HepG2 (cell line): ENCODE data around the gene NOTCH3. TPM values are rescaled to one million over a fixed set of nuclear protein-coding genes. Genes with fewer than 3 reads are reported as not detected.

ENCODE experiments used
- ATAC-seq: fragments of 200-7000 bp; cut with Tn5 transposase; 3 replicates; pipeline ENCODE4 v1.9.1; 2020; ENCODE audit warnings: mild to moderate bottlenecking, moderate library complexity
- BruUV-seq: library from RNA; stranded (reverse); fragments of 400-500 nt; replicated peaks from 2 replicates; lab custom pipeline; 2021; lab: Mats Ljungman, UMichigan
- CTCF ChIA-PET: fragments of 300-600 bp; formaldehyde crosslinking; extraction: SDS; loops from one replicate; lab custom pipeline; 2021; ENCODE audit warnings: low total read pairs, inconsistent platforms, low intra/inter-chr PET ratio; lab: Yijun Ruan, JAX
- POLR2A ChIA-PET: fragments of 350-600 bp; sonication (Branson Sonifier 250); formaldehyde crosslinking; loops from one replicate; lab custom pipeline; 2020; ENCODE audit warnings: antibody characterized with exemption, inconsistent platforms; lab: Yijun Ruan, JAX
- DNase-seq: peaks from one replicate; pipeline ENCODE4 v3.0.0-alpha.2; 2015; ENCODE audit warnings: low spot score
- FAIRE-seq: peaks from 3 replicates; lab custom pipeline; 2011; peaks lifted over from hg19 to GRCh38; lab: Jason Lieb, UNC
- H2AFZ ChIP-seq: one replicate; pipeline ENCODE4 v1.6.1; 2011; ENCODE audit warnings: low read length, inconsistent platforms
- H3K27ac ChIP-seq: fragments of 300-600 bp; 3 replicates; pipeline ENCODE4 v1.8.0; 2011; ENCODE audit warnings: mixed run types, mild to moderate bottlenecking, mixed read lengths, low read length, inconsistent platforms; ENCODE audit not compliant: insufficient read depth; ENCODE audit errors: extremely low read length
- H3K27me3 ChIP-seq, 2 experiments: fragments of 200-600 bp in 1 of 2; 2 replicates in 1 of 2; 3 replicates in 1 of 2; pipeline versions ENCODE4 v1.6.0 to v1.8.0; 2011; ENCODE audit warnings: low read length in 2 of 2, mild to moderate bottlenecking in 2 of 2, moderate library complexity in 2 of 2, inconsistent platforms in 1 of 2; ENCODE audit not compliant: insufficient read depth in 2 of 2, control insufficient read depth in 1 of 2
- H3K36me3 ChIP-seq, 2 experiments: fragments of 200-600 bp in 1 of 2; replicated peaks in 1 of 2; 2 replicates in 1 of 2; 3 replicates in 1 of 2; pipeline versions ENCODE4 v1.5.1 to v1.8.0; 2011; ENCODE audit warnings: low read length in 2 of 2, inconsistent platforms in 1 of 2; ENCODE audit not compliant: insufficient read depth in 2 of 2, control insufficient read depth in 1 of 2
- H3K4me1 ChIP-seq: 2 replicates; pipeline ENCODE4 v1.5.1; 2012; ENCODE audit warnings: low read length, inconsistent platforms; ENCODE audit not compliant: insufficient read depth
- H3K4me2 ChIP-seq: 2 replicates; pipeline ENCODE4 v1.6.0; 2011; ENCODE audit warnings: low read depth, low read length, inconsistent platforms
- H3K4me3 ChIP-seq, 3 experiments: fragments of 200-600 bp in 1 of 3; sonication (generic), shearing (Covaris generic) in 1 of 3; replicated peaks in 1 of 3; 2 replicates each; pipeline ENCODE4 v1.5.1; 2011 to 2016; ENCODE audit warnings: low read length in 3 of 3, inconsistent platforms in 2 of 3, low read depth in 2 of 3, mild to moderate bottlenecking in 2 of 3, control low read depth in 1 of 3, mixed read lengths in 1 of 3; ENCODE audit not compliant: insufficient read depth in 1 of 3
- H3K79me2 ChIP-seq: one replicate; pipeline ENCODE4 v1.6.1; 2011; ENCODE audit warnings: low read length, inconsistent platforms; ENCODE audit not compliant: insufficient read depth
- H3K9ac ChIP-seq: 2 replicates; pipeline ENCODE4 v1.6.0; 2011; ENCODE audit warnings: mild to moderate bottlenecking, low read depth, low read length, inconsistent platforms; ENCODE audit not compliant: insufficient read depth
- H3K9me3 ChIP-seq: 2 replicates; pipeline ENCODE4 v1.5.1; 2012; ENCODE audit warnings: mild to moderate bottlenecking, low read length
- H4K20me1 ChIP-seq: 2 replicates; pipeline ENCODE4 v1.6.0; 2011; ENCODE audit warnings: inconsistent platforms, mild to moderate bottlenecking, low read length, moderate library complexity; ENCODE audit not compliant: insufficient read depth
- GTF2F1 ChIP-seq: fragments of 150-350 bp; IDR thresholded peaks from 2 replicates; pipeline ENCODE4 v1.6.1; 2014; ENCODE audit warnings: low read length
- PAF1 ChIP-seq: IDR thresholded peaks from 2 replicates; pipeline ENCODE4 v1.6.1; 2016; ENCODE audit warnings: missing genetic modification reagents, missing compliant biosample characterization
- POLR2AphosphoS5 ChIP-seq: IDR thresholded peaks from 2 replicates; pipeline ENCODE4 v1.6.1; 2012; ENCODE audit warnings: low read depth, low read length
- POLR2G ChIP-seq: fragments of 200-400 bp; formaldehyde crosslinking; IDR thresholded peaks from 2 replicates; pipeline ENCODE4 v1.6.1; 2018; ENCODE audit warnings: mild to moderate bottlenecking, low read depth, low read length, moderate library complexity
- RBM22 ChIP-seq: fragments of 200-400 bp; formaldehyde crosslinking; optimal IDR thresholded peaks from 2 replicates; pipeline ENCODE3; 2017; ENCODE audit warnings: mild to moderate bottlenecking, low read length, moderate library complexity
- RFX1 ChIP-seq: fragments of 450-650 bp; IDR thresholded peaks from 2 replicates; pipeline ENCODE4 v1.6.1; 2017
- ZFP1 ChIP-seq: IDR thresholded peaks from 2 replicates; pipeline ENCODE4 v1.6.1; 2016
- WGBS: methylation state at CpG from one replicate; pipeline ENCODE4 v1.1.6; 2017; ENCODE audit warnings: low lambda C conversion rate; 5-methylcytosine and 5-hydroxymethylcytosine counted together
- in situ Hi-C: cut with HindIII; loops from 2 replicates; pipeline ENCODE4 v1.10.0; 2017; ENCODE audit warnings: low pct_unique_long_range_greater_than_20kb; ENCODE audit not compliant: extremely low pct_ligation_motif_present
- intact Hi-C: fragments of 100-400 bp; cut with micrococcal nuclease; formaldehyde crosslinking; loops from one replicate; pipeline ENCODE4 v1.10.0; 2022; ENCODE audit not compliant: unreplicated experiment
- polyA plus RNA-seq, 8 experiments: library from polyadenylated mRNA; depleted of rRNA in 3 of 8; stranded (reverse) in 7 of 8; unstranded in 1 of 8; fragments of >200 nt; fragmentation: Illumina TruSeq in 4 of 8; extraction: Trizol in 4 of 8; gene quantifications; 2 replicates each; pipeline versions ENCODE4 v1.2.1 to v1.2.3, GENCODE V29; 2011 to 2016; ENCODE audit warnings: low read depth in 4 of 8, missing spikeins in 1 of 8, mixed read lengths in 1 of 8; ENCODE audit not compliant: insufficient read depth in 1 of 8
- total RNA-seq, 5 experiments: library from RNA; depleted of rRNA; stranded (reverse); fragments of >200 nt; fragmentation: Illumina TruSeq; extraction: Trizol; gene quantifications; 2 replicates each; pipeline ENCODE4 v1.2.3, GENCODE V29; 2016; ENCODE audit warnings: low read depth in 1 of 5

Gene NOTCH3
- total and polyA plus RNA-seq, 2 of the 13 experiments (the other 11 are each of a cell fraction or from before 2014, with no cell fraction given) = 0.09 to 0.28 TPM

GRCh38 chr19:15235781-15236180, 35.0 kb upstream of the NOTCH3 start:
- Histone ChIP-seq H4K20me1 (no peaks in the 10 kb centered on the region), H3K4me2 (no peak overlapping the region), H3K4me1 (no peaks in the 10 kb centered on the region), H2AFZ (no peak overlapping the region), H3K27me3 (no peaks in the 10 kb centered on the region), H3K79me2 (no peaks in the 10 kb centered on the region), H3K27ac (no peak overlapping the region), H3K4me3 (no peak overlapping the region), H3K9me3 (no peaks in the 10 kb centered on the region), H3K9ac (no peak overlapping the region), H3K36me3 (peaks cover 24 to 42% of the 10 kb centered on the region in 2 experiments)
- intact Hi-C loops (no loop called here), in situ Hi-C loops (no loop called here)
- ChIA-PET POLR2A (no interaction called here), CTCF (no interaction called here)
- 96% methylated on average over 2 of the region's 2 CpGs for WGBS
- no peak for FAIRE-seq
- TF ChIP-seq RBM22 (peak; percentile 58), GTF2F1 (no peak)
- BruUV-seq = no TSS peak
- DNase-seq = no peak
- ATAC-seq = no peak

- ChIA-PET CTCF (no interaction called here), POLR2A (no interaction called here)
- no peak overlapping the region for H3K9ac ChIP-seq
- no peak for ATAC-seq
- H3K9me3 ChIP-seq = no peaks in the 10 kb centered on the region
- 83% methylated on average over 10 of the region's 10 CpGs for WGBS
- no TSS peak for BruUV-seq
- no peak for TF ChIP-seq ZFP1
- peak; percentile 41; the same call in 1 of the 2 replicates for TF ChIP-seq PAF1 (CRISPR knock-in tag)
- peak; percentile 48 for TF ChIP-seq RBM22
- peak; percentile 33; the same call in 1 of the 2 replicates for TF ChIP-seq POLR2G
- TF ChIP-seq RFX1 = no peak
- TF ChIP-seq POLR2AphosphoS5 = peak; percentile 35
- no peak overlapping the region for H3K27ac ChIP-seq
- FAIRE-seq = no peak
- no peak overlapping the region for H3K4me2 ChIP-seq
- in situ Hi-C loops = no loop called here
- intact Hi-C loops = no loop called here
- DNase-seq = no peak
- no peaks in the 10 kb centered on the region for H3K27me3 ChIP-seq
- H2AFZ ChIP-seq = no peak overlapping the region
- H3K4me1 ChIP-seq = no peaks in the 10 kb centered on the region
- H4K20me1 ChIP-seq = no peaks in the 10 kb centered on the region
- no peaks in the 10 kb centered on the region for H3K79me2 ChIP-seq
- H3K36me3 ChIP-seq = peaks cover 15 to 30% of the 10 kb centered on the region in 2 experiments
- no peak overlapping the region for H3K4me3 ChIP-seq
Observed at GRCh38 chr19:15234431-15235130, 33.8 kb upstream of the NOTCH3 start.
